Uterus (tissue), 4 donors: ENCODE data around the gene MACIR. TPM values are rescaled to one million over a fixed set of nuclear protein-coding genes. Genes with fewer than 3 reads are reported as not detected.

Source experiments
- DNase-seq, 2 donors: peaks; one replicate each; pipeline ENCODE4 v3.0.0-alpha.2; 2019 to 2020
- H3K27ac ChIP-seq, 2 donors: fragments of 200-600 bp; sonication (generic); 1 replicate in 1 of 2; 2 replicates in 1 of 2; pipeline ENCODE4 v1.5.1; 2016 to 2018
- H3K27me3 ChIP-seq, 2 donors: fragments of 200-600 bp; sonication (generic); one replicate each; pipeline ENCODE4 v1.5.1; 2018 to 2019; ENCODE audit warnings: control low read depth in 1 of 2
- H3K36me3 ChIP-seq, 2 donors: fragments of 200-600 bp; sonication (generic); one replicate each; pipeline ENCODE4 v1.5.1; 2019; ENCODE audit warnings: control low read depth in 1 of 2
- H3K4me1 ChIP-seq, 2 donors: fragments of 200-600 bp; sonication (generic); one replicate each; pipeline ENCODE4 v1.5.1; 2018 to 2019; ENCODE audit warnings: control low read depth in 1 of 2
- H3K4me3 ChIP-seq, 2 donors: fragments of 200-600 bp; sonication (generic); 1 replicate in 1 of 2; 2 replicates in 1 of 2; pipeline ENCODE4 v1.5.1; 2018 to 2019; ENCODE audit warnings: mild to moderate bottlenecking in 1 of 2
- H3K9me3 ChIP-seq, 2 donors: fragments of 200-600 bp; sonication (generic); one replicate each; pipeline ENCODE4 v1.5.1; 2019; ENCODE audit warnings: control low read depth in 1 of 2
- CTCF ChIP-seq, 4 experiments: fragments of 200-600 bp in 2 of 4; fragments of 450-650 bp in 2 of 4; sonication (generic) in 2 of 4; IDR thresholded peaks; one replicate each; pipeline ENCODE4 v1.5.1; 2016 to 2019; ENCODE audit warnings: antibody characterized with exemption in 4 of 4, mild to moderate bottlenecking in 2 of 4, moderate library complexity in 1 of 4
- POLR2A ChIP-seq, 2 donors: fragments of 450-650 bp; IDR thresholded peaks; one replicate each; pipeline ENCODE4 v1.6.1; 2016; ENCODE audit warnings: antibody characterized with exemption in 2 of 2, mild to moderate bottlenecking in 1 of 2, moderate library complexity in 1 of 2
- intact Hi-C: fragments of 100-400 bp; cut with DNase I; formaldehyde crosslinking; loops from one replicate; pipeline ENCODE4 v1.15.1; 2023; ENCODE audit warnings: low total_unique reads
- total RNA-seq, 4 donors: library from RNA; depleted of rRNA in 3 of 4; stranded (reverse); fragments of >200 nt in 3 of 4; gene quantifications; one replicate each; pipeline versions ENCODE4 v1.1.0 to v1.2.4, GENCODE V29; 2014 to 2023
- donor health status: DM: yes; HTN: yes; CAD: no.

MACIR gene
- total RNA-seq, 4 donors from 2014 or later, result 0.51 to 14.9 (median 6.5) TPM

DNA sequence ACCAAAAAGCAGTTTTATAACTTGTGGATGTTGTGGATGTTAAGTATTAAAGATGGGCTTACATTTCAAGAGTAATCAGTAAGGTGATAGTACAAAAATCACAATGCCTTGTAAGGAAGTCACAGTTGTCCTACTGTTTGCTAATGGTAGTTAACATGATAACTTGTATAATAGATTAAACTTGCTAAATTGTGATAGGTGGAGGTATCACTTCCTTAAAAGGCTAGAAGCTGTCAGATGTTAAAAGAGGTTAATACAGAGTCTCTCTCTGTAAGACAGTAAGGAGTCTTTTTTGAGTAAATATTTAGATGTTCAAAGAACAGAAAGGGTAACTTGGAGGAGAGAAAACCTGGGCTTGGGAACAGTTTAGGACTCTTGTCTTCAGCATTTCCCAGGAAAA, 14.2 kb upstream of the MACIR start:
- H3K4me1 ChIP-seq, result no peaks in the 10 kb centered on the region
- no peaks in the 10 kb centered on the region for H3K9me3 ChIP-seq
- no peak overlapping the region for H3K27ac ChIP-seq
- no peak overlapping the region for H3K4me3 ChIP-seq
- intact Hi-C loops, result no loop called here
- no peaks in the 10 kb centered on the region for H3K36me3 ChIP-seq
- no peak for TF ChIP-seq POLR2A (IDR thresholded peaks at IDR 0.05)
- no peak for TF ChIP-seq CTCF (IDR thresholded peaks at IDR 0.05)
- DNase-seq, result no peak
- H3K27me3 ChIP-seq, result peaks cover 0 to under 1% of the 10 kb centered on the region in 2 donors

GRCh38 chr5:103245761-103246160, 12.8 kb upstream of the MACIR start:
- Histone ChIP-seq H3K27ac (no peak overlapping the region), H3K9me3 (no peaks in the 10 kb centered on the region), H3K4me3 (no peak overlapping the region), H3K27me3 (no peaks in the 10 kb centered on the region), H3K36me3 (no peaks in the 10 kb centered on the region), H3K4me1 (no peaks in the 10 kb centered on the region)
- TF ChIP-seq CTCF (IDR thresholded peaks at IDR 0.05) (no peak), POLR2A (IDR thresholded peaks at IDR 0.05) (no peak)
- DNase-seq, result no peak
- intact Hi-C loops, result no loop called here

DNA sequence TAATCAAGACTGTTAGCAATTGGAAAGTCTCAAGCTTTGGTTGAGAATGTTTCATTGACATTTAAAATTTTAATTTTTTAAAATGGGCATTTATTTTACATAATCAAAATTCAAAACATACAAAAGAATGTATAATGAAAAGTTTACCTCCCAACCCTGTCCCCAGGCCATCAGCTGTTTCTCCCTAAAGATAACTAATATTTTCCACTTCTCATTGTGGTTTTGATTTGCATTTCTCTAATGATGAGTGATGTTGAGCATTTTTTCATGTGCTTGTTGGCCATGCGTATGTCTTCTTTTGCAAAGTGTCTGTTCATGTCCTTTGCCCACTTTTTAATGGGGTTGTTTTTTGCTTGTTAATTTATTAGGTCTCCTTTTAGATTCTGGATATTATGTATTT, 11.4 kb upstream of the MACIR start:
- DNase-seq, result no peak
- no peaks in the 10 kb centered on the region for H3K9me3 ChIP-seq
- no peak overlapping the region for H3K27ac ChIP-seq
- intact Hi-C loops, result no loop called here
- H3K4me1 ChIP-seq, result no peaks in the 10 kb centered on the region
- no peaks in the 10 kb centered on the region for H3K27me3 ChIP-seq
- no peak for TF ChIP-seq POLR2A (IDR thresholded peaks at IDR 0.05)
- TF ChIP-seq CTCF (IDR thresholded peaks at IDR 0.05), result no peak
- H3K36me3 ChIP-seq, result no peaks in the 10 kb centered on the region
- H3K4me3 ChIP-seq, result no peak overlapping the region

- H3K36me3 ChIP-seq, result no peaks in the 10 kb centered on the region
- intact Hi-C loops, result no loop called here
- H3K4me1 ChIP-seq, result no peaks in the 10 kb centered on the region
- TF ChIP-seq CTCF (IDR thresholded peaks at IDR 0.05) (no peak), POLR2A (IDR thresholded peaks at IDR 0.05) (no peak)
- H3K9me3 ChIP-seq, result no peaks in the 10 kb centered on the region
- no peak overlapping the region for H3K27ac ChIP-seq
- DNase-seq, result no peak
- H3K4me3 ChIP-seq, result no peak overlapping the region
- H3K27me3 ChIP-seq, result no peaks in the 10 kb centered on the region
Observed at GRCh38 chr5:103249068-103249467, 9.5 kb upstream of the MACIR start.

DNA sequence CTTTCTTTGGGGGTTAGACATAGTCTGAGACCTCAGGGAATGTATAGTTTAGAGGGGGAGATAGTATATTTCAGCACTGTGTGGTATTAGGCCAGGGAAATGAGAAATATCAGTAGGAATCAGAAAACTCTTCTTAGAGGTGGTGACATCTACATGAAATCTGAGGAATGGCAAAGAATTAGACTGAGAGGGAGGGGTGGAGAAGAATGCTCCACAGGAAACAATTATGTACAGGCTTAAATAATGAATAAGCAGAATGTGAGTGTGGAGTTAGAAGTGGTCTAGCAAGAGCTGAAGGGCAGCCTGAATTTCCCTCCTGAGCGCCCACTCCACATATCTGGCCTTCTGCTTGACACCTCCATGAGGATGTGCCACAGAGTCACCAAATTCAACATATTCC, 3.6 kb upstream of the MACIR start:
- Histone ChIP-seq H3K27ac (no peak overlapping the region), H3K27me3 (no peaks in the 10 kb centered on the region), H3K4me1 (no peaks in the 10 kb centered on the region), H3K4me3 (no peak overlapping the region), H3K9me3 (no peaks in the 10 kb centered on the region), H3K36me3 (no peaks in the 10 kb centered on the region)
- no peak for TF ChIP-seq CTCF (IDR thresholded peaks at IDR 0.05)
- TF ChIP-seq POLR2A (IDR thresholded peaks at IDR 0.05), result no peak
- no peak for DNase-seq
- intact Hi-C loops, result no loop called here
